H1 (cell line): ENCODE data around the gene PDXDC1.
"Not testable (repeated sequence)": the region's sequence is repeated elsewhere in the genome, so short reads cannot be mapped to it uniquely, and the experiment has no call there.

Experiments used
- CTCF ChIP-seq, 3 experiments: IDR thresholded peaks; 1 replicate in 2 of 3; 2 replicates in 1 of 3; pipeline versions ENCODE4 v1.5.1 to v1.6.1; 2011; ENCODE audit warnings: low read length in 3 of 3, mild to moderate bottlenecking in 3 of 3, inconsistent platforms in 2 of 3, low read depth in 1 of 3, moderate library complexity in 1 of 3; ENCODE audit not compliant: insufficient read depth in 1 of 3; ENCODE audit errors: control extremely low read depth in 1 of 3
- EZH2 ChIP-seq: fragments of 200-600 bp; sonication (generic); IDR thresholded peaks from 2 replicates; pipeline ENCODE4 v1.7.1; 2012; ENCODE audit warnings: low read depth, mild to moderate bottlenecking, moderate library complexity, low read length, inconsistent platforms; ENCODE audit not compliant: severe bottlenecking
- GTF2F1 ChIP-seq: IDR thresholded peaks from 2 replicates; pipeline ENCODE4 v1.6.1; 2012; ENCODE audit warnings: low read depth, low read length, improper control_type of control experiment, borderline replicate concordance
- KDM5A ChIP-seq: fragments of 200-600 bp; IDR thresholded peaks from 2 replicates; pipeline ENCODE4 v1.7.1; 2012; ENCODE audit warnings: mild to moderate bottlenecking, low read length, inconsistent platforms, mixed read lengths
- RNF2 ChIP-seq: fragments of 200-900, 300-1000 bp; sonication (generic); IDR thresholded peaks from 2 replicates; pipeline ENCODE4 v1.7.1; 2016; ENCODE audit warnings: borderline replicate concordance, low read depth, mild to moderate bottlenecking, antibody characterized with exemption, low read length; ENCODE audit not compliant: poor library complexity, severe bottlenecking; ENCODE audit errors: missing control alignments

- TF ChIP-seq EZH2; CTCF (IDR thresholded peaks at IDR 0.05; ENCODE audit: control extremely low read depth in 1 of 3, insufficient read depth in 1 of 3, low read depth in 1 of 3, low read length in 3 of 3); RNF2; KDM5A; GTF2F1: not testable (repeated sequence)
Measured at GRCh38 chr16:15145418-15146263, 170.8 kb downstream of the PDXDC1 start.
